Mesodermal cell (in vitro differentiated cells): Measurements from ENCODE around the gene NPIPB6.

ENCODE experiments used
- H3K27ac ChIP-seq: 2 replicates; pipeline ENCODE4 v1.7.0; 2013; ENCODE audit warnings: mild to moderate bottlenecking, low read depth, low read length, moderate library complexity; ENCODE audit not compliant: severe bottlenecking
- H3K36me3 ChIP-seq: 2 replicates; pipeline ENCODE4 v1.7.1; 2013; ENCODE audit warnings: mild to moderate bottlenecking, low read length, moderate library complexity; ENCODE audit not compliant: control insufficient read depth, insufficient read depth
- H3K4me1 ChIP-seq: one replicate; pipeline ENCODE4 v1.7.1; 2013; ENCODE audit warnings: mild to moderate bottlenecking, low read length; ENCODE audit not compliant: insufficient read depth, control insufficient read depth, poor library complexity, severe bottlenecking
- H3K4me3 ChIP-seq: 2 replicates; pipeline ENCODE4 v1.7.0; 2013; ENCODE audit warnings: low read length, control low read depth, mild to moderate bottlenecking; ENCODE audit not compliant: insufficient read depth, poor library complexity, severe bottlenecking; ENCODE audit errors: extremely low read depth
- H3K9me3 ChIP-seq: 2 replicates; pipeline ENCODE4 v1.7.1; 2013; ENCODE audit warnings: mild to moderate bottlenecking, low read length, moderate library complexity; ENCODE audit not compliant: control insufficient read depth
- WGBS, 2 experiments: methylation state at CpG; one replicate each; pipeline ENCODE4 v1.1.5; 2013; ENCODE audit warnings: missing lambda C conversion rate in 2 of 2; ENCODE audit not compliant: insufficient coverage in 2 of 2; 5-methylcytosine and 5-hydroxymethylcytosine counted together

The NPIPB6 gene

DNA sequence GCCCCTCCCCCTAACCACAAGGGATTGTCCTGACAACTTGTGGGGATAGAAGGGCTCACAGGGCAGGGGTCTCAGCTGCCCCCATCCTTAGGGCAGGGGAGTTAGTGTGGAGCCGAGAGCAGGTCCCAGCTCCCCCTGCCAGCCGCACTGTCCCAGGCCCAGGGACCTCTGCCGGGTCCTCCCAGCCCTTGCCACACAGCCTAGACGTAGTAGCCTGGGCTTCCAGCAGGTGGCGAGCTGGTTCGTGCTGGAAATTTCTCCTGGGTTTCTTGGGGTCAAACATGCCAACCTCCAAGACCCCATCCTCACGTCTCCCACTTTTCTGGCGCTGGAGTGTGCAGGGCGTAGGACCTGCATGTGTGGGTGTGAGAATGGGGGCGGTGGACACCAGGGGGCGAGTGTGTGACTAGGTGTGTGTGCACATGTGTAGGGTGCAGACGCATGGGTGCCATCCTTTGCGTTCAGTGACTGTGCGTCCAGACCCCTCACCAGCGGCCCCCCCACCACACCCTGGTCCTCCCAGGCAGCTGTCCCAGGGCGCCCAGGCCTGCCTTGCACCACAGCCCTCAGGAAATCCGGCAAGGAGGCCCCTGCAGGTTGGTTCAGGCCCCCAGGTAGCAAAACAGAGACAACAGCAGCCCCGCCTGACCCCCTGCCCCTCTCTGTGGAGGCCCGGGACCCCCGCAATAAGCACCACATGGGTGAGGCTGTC is 41.5 kb downstream of the NPIPB6 start:
- Histone ChIP-seq H3K27ac (no peak overlapping the region), H3K4me1 (no peaks in the 10 kb centered on the region), H3K9me3 (no peaks in the 10 kb centered on the region), H3K36me3 (peaks cover 4% of the 10 kb centered on the region), H3K4me3 (no peak overlapping the region)
- 69 to 74% methylated on average over 6 to 16 of the region's 20 CpGs for WGBS, 2 experiments

DNA sequence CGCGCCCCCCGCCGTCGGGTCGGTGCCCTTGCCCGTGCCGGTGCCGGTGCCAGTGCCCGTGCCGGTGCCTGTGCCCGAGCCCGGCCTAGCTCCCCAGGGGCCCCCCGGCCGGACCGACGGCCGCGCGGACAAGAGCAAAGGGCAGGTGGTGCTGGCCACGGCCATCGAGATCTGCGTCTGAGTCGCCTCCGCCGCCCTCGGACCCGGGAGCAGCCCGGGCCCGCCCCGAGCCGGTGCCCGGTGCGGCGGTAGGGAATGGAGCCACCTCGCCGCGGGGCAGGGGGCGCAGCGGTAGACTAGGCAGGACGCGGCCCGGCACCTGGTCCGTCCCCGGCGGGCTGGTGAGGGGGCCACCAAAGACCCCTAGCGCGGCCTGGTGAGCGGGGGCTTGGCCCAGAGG is 42.6 kb downstream of the NPIPB6 start:
- WGBS, 2 experiments: 96 to 97% methylated on average over 37 to 38 of the region's 49 CpGs
- Histone ChIP-seq H3K27ac (no peak overlapping the region), H3K4me1 (no peaks in the 10 kb centered on the region), H3K36me3 (peaks cover 4% of the 10 kb centered on the region), H3K9me3 (no peaks in the 10 kb centered on the region), H3K4me3 (no peak overlapping the region)

DNA sequence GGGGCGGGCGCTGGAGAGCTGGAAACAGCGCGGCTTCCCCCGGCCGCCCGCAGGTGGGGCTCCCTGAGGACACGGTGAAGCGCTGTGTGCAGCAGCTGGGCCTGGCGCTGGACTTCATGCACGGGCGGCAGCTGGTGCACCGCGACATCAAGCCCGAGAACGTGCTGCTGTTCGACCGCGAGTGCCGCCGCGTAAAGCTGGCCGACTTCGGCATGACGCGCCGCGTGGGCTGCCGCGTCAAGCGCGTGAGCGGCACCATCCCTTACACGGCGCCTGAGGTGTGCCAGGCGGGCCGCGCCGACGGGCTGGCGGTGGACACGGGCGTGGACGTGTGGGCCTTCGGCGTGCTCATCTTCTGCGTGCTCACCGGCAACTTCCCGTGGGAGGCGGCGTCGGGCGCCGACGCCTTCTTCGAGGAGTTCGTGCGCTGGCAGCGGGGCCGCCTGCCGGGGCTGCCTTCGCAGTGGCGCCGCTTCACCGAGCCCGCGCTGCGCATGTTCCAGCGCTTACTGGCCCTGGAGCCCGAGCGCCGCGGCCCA is 43.2 kb downstream of the NPIPB6 start:
- Histone ChIP-seq H3K9me3 (no peaks in the 10 kb centered on the region), H3K4me1 (no peaks in the 10 kb centered on the region), H3K27ac (no peak overlapping the region), H3K4me3 (no peak overlapping the region), H3K36me3 (peaks cover 4% of the 10 kb centered on the region)
- 95% methylated on average over 66 to 73 of the region's 73 CpGs for WGBS, 2 experiments

DNA sequence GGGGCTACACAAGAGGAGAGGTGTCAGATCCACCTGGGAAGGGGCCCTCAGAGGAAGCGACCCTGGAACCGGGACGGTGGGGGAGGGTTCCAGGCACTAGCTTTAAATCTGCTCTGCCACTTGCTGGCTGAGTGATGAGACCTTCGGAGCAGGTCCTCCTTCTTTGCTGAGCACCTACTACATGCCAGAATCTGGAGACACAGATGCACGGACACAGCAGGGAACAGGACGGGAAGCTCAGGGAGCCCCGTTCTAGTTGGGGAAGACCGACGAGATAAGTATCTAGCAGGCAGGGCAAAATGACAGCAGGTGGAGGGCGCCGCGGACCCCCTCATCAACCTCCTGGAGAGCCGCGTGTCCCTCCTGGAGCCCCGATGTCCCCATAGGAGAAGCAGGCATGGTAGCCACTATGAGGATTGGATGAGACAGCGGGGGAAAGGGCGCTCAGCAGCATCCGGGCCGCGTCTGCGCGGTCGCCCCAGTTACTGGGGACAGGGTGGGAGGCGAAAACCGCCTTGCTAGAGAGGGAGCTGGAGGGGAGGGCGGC is 43.8 kb downstream of the NPIPB6 start:
- Histone ChIP-seq H3K27ac (no peak overlapping the region), H3K9me3 (no peaks in the 10 kb centered on the region), H3K4me1 (no peaks in the 10 kb centered on the region), H3K36me3 (peaks cover 4% of the 10 kb centered on the region), H3K4me3 (no peak overlapping the region)
- 92 to 94% methylated on average over 26 of the region's 26 CpGs for WGBS, 2 experiments

DNA sequence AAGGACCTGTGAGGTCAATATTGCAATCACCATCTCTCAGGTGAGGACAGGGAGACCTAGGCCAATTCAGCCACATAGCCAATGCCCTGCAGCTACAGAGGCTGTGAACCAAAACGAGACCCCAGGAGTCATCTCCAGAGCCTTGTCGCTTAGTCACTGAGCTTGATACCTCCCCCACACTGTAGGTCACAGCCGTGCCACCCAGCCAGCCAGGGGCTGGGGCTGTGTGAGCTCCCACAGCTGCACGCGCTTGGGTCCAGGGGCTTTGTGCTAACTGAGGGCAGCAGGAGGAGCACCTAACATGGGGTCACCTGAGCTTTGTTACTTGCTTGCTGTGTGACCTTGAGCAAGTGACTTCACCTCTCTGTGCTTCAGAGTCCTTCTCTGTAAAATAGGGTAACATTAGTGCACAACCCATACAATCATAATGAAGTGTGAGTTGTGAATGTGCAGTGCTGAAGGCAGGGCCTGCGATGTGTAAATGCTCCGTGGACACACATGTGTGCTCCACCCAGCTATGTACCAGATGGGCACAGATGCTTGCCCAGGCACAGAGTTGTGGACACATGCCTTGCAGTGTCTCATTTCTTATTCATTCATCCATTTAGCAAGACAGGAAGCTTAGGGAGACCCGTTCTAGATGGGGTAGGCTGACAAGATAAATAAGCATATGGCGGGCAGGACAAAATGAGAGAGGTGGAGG is 45.1 kb downstream of the NPIPB6 start:
- Histone ChIP-seq H3K4me1 (no peaks in the 10 kb centered on the region), H3K9me3 (no peaks in the 10 kb centered on the region), H3K27ac (no peak overlapping the region), H3K36me3 (peaks cover 4% of the 10 kb centered on the region), H3K4me3 (no peak overlapping the region)
- WGBS, 2 experiments: 91 to 92% methylated on average over 6 to 8 of the region's 9 CpGs

DNA sequence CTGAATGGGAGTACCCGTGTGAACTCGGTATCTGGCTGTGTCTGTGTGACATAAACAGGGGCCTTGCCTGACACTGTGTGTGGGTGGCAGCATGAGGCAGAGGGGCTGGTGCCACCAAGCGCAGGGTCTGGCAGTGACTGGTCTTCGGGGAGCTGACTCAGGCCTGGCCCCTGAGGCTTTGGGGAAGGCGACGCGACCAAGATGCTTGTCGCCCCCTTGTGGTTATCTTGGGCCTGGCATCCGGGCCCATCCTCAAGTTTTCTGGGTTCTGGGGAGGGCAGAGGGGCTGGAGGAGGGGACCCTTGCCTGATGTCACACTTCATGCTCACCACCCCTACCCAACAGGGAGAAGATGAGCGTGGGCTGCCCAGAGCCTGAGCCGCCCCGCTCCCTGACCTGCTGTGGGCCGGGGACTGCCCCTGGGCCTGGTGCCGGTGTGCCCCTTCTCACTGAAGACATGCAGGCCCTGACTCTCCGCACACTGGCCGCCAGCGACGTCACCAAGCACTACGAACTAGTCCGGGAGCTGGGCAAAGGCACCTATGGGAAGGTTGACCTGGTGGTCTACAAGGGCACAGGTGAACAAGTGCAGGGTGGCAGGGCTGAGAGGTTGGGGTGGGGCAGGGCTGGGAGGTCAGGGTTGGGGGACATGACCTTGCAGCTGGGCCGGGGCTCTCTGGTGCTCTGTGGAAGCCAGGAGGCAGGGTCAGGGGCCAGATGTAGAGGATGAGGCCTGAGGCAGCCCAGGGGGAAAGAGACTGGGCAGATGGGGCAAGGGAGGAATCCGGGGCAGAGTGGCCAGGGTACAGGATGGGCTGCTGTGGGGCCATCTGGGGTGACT is 46.0 kb downstream of the NPIPB6 start:
- Histone ChIP-seq H3K36me3 (peaks cover 4% of the 10 kb centered on the region), H3K4me3 (no peak overlapping the region), H3K27ac (no peak overlapping the region), H3K9me3 (no peaks in the 10 kb centered on the region), H3K4me1 (no peaks in the 10 kb centered on the region)
- 70 to 75% methylated on average over 16 to 18 of the region's 22 CpGs for WGBS, 2 experiments

DNA sequence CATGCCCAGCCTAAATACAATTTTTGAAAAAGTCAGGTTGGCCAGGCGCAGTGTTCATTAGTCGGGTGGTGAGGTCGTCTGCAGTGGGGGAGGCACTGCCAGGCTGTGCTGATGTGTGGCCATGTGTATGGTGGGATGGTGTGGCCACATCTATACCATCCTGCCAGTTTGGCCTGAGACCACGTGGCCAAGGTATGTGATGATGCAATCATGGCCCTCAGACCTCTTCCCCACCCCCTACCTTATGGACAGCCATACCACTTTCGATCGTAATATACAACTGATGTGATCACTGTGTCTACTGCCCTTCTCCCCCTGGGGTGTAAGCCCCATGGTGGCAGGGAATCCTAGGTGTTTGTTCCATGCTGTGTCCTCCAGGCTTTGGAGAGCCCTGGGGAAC is 47.3 kb downstream of the NPIPB6 start:
- peaks cover 4% of the 10 kb centered on the region for H3K36me3 ChIP-seq
- no peak overlapping the region for H3K27ac ChIP-seq
- 92 to 100% methylated on average over 2 to 6 of the region's 6 CpGs for WGBS, 2 experiments
- no peaks in the 10 kb centered on the region for H3K9me3 ChIP-seq
- H3K4me1 ChIP-seq: no peaks in the 10 kb centered on the region
- no peak overlapping the region for H3K4me3 ChIP-seq

DNA sequence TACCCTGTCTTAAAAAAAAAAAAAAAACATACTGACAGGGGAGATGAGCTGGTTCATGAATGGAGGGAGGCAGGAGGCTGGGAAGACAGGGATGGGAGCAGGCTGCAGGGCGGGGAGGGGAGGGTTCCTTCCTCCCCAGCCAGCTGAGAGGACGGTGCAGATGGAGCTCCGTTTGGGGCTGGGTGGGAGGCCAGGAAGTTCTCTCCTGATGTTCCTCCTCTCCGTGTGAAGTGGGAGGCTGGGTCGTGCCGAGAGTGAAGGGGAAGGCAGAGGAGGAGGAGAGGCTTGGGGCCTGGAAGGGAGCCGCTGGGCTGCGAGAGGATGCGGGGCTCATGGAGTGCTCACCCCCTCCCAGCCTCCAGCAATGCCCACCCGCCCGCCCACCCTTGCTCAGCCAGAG is 49.7 kb downstream of the NPIPB6 start:
- no peaks in the 10 kb centered on the region for H3K9me3 ChIP-seq
- H3K27ac ChIP-seq: no peak overlapping the region
- H3K4me1 ChIP-seq: no peaks in the 10 kb centered on the region
- no peak overlapping the region for H3K4me3 ChIP-seq
- no peaks in the 10 kb centered on the region for H3K36me3 ChIP-seq
- 73 to 81% methylated on average over 4 to 7 of the region's 11 CpGs for WGBS, 2 experiments

DNA sequence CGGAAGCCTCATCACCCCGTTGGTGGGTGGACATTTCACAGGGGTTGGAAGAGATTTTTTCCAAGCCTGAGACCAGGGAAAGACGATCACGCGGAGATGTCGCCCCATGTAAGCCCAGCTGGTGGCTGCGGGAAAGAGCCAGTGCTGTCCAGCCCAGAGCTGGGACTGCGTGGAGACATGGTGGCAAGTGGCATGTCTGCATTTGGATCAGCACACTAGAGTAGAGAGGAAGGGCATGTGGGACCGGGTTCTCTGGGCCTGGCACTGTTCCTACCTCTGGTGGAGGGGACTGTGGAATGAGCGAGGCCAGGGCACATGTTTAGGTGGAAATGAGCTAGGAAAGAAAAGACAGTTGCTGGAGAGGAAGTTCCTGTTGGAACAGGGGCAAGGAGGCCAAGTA is 51.0 kb downstream of the NPIPB6 start:
- 93 to 95% methylated on average over 8 to 9 of the region's 10 CpGs for WGBS, 2 experiments
- Histone ChIP-seq H3K4me3 (no peak overlapping the region), H3K27ac (no peak overlapping the region), H3K4me1 (no peaks in the 10 kb centered on the region), H3K36me3 (no peaks in the 10 kb centered on the region), H3K9me3 (no peaks in the 10 kb centered on the region)

DNA sequence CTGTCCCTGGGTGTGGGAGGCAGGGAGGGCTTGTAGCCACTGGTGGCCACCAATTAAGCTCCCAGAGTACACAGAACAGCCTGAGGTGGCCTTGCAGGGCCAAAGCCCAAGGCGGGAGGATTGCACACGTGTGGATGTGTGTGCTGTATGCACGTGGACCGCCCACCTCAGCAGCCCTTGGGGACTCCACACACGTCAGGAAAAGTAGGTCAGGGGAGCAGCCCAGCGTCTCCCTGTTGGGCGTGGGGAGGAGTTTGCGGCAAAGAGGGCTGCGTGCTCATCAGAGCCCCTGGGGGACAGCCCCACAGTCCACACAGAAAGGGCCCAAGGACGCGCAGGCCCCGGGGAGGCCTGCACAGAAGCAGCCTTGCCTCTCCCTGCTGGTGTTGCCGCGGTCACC is 51.4 kb downstream of the NPIPB6 start:
- H3K27ac ChIP-seq: no peak overlapping the region
- WGBS, 2 experiments: 91 to 95% methylated on average over 14 of the region's 14 CpGs
- no peaks in the 10 kb centered on the region for H3K4me1 ChIP-seq

More for the DNA sequence above, 51.4 kb downstream of the NPIPB6 start:
- H3K4me3 ChIP-seq: no peak overlapping the region
- H3K9me3 ChIP-seq: no peaks in the 10 kb centered on the region
- no peaks in the 10 kb centered on the region for H3K36me3 ChIP-seq
